ENCODE data around the gene APOB. TPM values are rescaled to one million over a fixed set of nuclear protein-coding genes. Genes with fewer than 3 reads are reported as not detected.

APOB gene
- total RNA-seq, 1 donor, result under 0.01 TPM

GRCh38 chr2:21021430-21021829 is 22.4 kb downstream of the APOB start:
- no peak for DNase-seq (ENCODE audit: low read depth)
- no peak for TF ChIP-seq CTCF (IDR thresholded peaks at IDR 0.05; ENCODE audit: insufficient read depth, low read length)
- no peak overlapping the region for H3K4me3 ChIP-seq (ENCODE audit: low read depth, low read length)

GRCh38 chr2:21020668-21021288 is 23.1 kb downstream of the APOB start:
- DNase-seq (ENCODE audit: low read depth), result no peak
- TF ChIP-seq CTCF (IDR thresholded peaks at IDR 0.05; ENCODE audit: insufficient read depth, low read length), result no peak
- H3K4me3 ChIP-seq (ENCODE audit: low read depth, low read length), result no peak overlapping the region

GRCh38 chr2:21020031-21020667 is 23.7 kb downstream of the APOB start:
- TF ChIP-seq CTCF (IDR thresholded peaks at IDR 0.05; ENCODE audit: insufficient read depth, low read length), result no peak
- no peak overlapping the region for H3K4me3 ChIP-seq (ENCODE audit: low read depth, low read length)
- no peak for DNase-seq (ENCODE audit: low read depth)

GRCh38 chr2:21019678-21020021 is 24.2 kb downstream of the APOB start:
- no peak for TF ChIP-seq CTCF (IDR thresholded peaks at IDR 0.05; ENCODE audit: insufficient read depth, low read length)
- no peak for DNase-seq (ENCODE audit: low read depth)
- no peak overlapping the region for H3K4me3 ChIP-seq (ENCODE audit: low read depth, low read length)

- no peak overlapping the region for H3K4me3 ChIP-seq (ENCODE audit: low read depth, low read length)
- DNase-seq (ENCODE audit: low read depth), result no peak
These were observed 24.7 kb downstream of the APOB start for GRCh38 chr2:21019000-21019677.

GRCh38 chr2:21018290-21018689 is 25.6 kb downstream of the APOB start:
- DNase-seq (ENCODE audit: low read depth), result no peak
- TF ChIP-seq CTCF (IDR thresholded peaks at IDR 0.05; ENCODE audit: insufficient read depth, low read length), result no peak
- no peak overlapping the region for H3K4me3 ChIP-seq (ENCODE audit: low read depth, low read length)

More at GRCh38 chr2:21019000-21019677, 24.7 kb downstream of the APOB start:
- no peak for TF ChIP-seq CTCF (IDR thresholded peaks at IDR 0.05; ENCODE audit: insufficient read depth, low read length)

Data from fibroblast of the aortic adventitia (primary cell).